ENCODE data around the gene MRGPRE.

The MRGPRE gene

GRCh38 chr11:3189196-3189843 is 42.9 kb downstream of the MRGPRE start:
- H2AFZ ChIP-seq (ENCODE audit: low read length): no peak overlapping the region
- H3K9ac ChIP-seq (ENCODE audit: low read length): no peak overlapping the region
- no peaks in the 10 kb centered on the region for H3F3A ChIP-seq (ENCODE audit: insufficient read depth, low read length)
- no peak overlapping the region for H3K27ac ChIP-seq (ENCODE audit: low read length)
- peaks cover 69% of the 10 kb centered on the region for H3K27me3 ChIP-seq (replicated peaks; ENCODE audit: insufficient read depth, low read length)
- no peaks in the 10 kb centered on the region for H4K20me1 ChIP-seq (ENCODE audit: insufficient read depth, low read length)
- H3K9me2 ChIP-seq (replicated peaks; ENCODE audit: insufficient read depth, low read length): no peaks in the 10 kb centered on the region
- TF ChIP-seq EZH2 (optimal IDR thresholded peaks at IDR 0.05; ENCODE audit: low read depth, low read length): no peak
- TF ChIP-seq, protein P1, sequence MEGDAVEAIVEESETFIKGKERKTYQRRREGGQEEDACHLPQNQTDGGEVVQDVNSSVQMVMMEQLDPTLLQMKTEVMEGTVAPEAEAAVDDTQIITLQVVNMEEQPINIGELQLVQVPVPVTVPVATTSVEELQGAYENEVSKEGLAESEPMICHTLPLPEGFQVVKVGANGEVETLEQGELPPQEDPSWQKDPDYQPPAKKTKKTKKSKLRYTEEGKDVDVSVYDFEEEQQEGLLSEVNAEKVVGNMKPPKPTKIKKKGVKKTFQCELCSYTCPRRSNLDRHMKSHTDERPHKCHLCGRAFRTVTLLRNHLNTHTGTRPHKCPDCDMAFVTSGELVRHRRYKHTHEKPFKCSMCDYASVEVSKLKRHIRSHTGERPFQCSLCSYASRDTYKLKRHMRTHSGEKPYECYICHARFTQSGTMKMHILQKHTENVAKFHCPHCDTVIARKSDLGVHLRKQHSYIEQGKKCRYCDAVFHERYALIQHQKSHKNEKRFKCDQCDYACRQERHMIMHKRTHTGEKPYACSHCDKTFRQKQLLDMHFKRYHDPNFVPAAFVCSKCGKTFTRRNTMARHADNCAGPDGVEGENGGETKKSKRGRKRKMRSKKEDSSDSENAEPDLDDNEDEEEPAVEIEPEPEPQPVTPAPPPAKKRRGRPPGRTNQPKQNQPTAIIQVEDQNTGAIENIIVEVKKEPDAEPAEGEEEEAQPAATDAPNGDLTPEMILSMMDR (IDR thresholded peaks at IDR 0.05; ENCODE audit: low read length): no peak
- TF ChIP-seq EZH2phosphoT487 (IDR thresholded peaks at IDR 0.05; ENCODE audit: low read length): no peak
- H3K4me3 ChIP-seq (ENCODE audit: low read length): no peak overlapping the region
- DNase-seq: no peak
- no peaks in the 10 kb centered on the region for H3K36me3 ChIP-seq (replicated peaks; ENCODE audit: insufficient read depth, low read length)
- H3K9me3 ChIP-seq (replicated peaks; ENCODE audit: insufficient read depth, low read length): no peaks in the 10 kb centered on the region
- no peaks in the 10 kb centered on the region for H3K4me1 ChIP-seq (ENCODE audit: low read length)
- H3K79me2 ChIP-seq (ENCODE audit: low read length): no peaks in the 10 kb centered on the region
- no peak overlapping the region for H3K4me2 ChIP-seq (ENCODE audit: low read depth, low read length)

- no peak for TF ChIP-seq EZH2 (optimal IDR thresholded peaks at IDR 0.05; ENCODE audit: low read depth, low read length)
- TF ChIP-seq, protein P1 (IDR thresholded peaks at IDR 0.05; ENCODE audit: low read length): no peak
- no peak for TF ChIP-seq EZH2phosphoT487 (IDR thresholded peaks at IDR 0.05; ENCODE audit: low read length)
- Histone ChIP-seq H3K9me3 (replicated peaks; ENCODE audit: insufficient read depth, low read length) (no peaks in the 10 kb centered on the region), H3F3A (ENCODE audit: insufficient read depth, low read length) (no peaks in the 10 kb centered on the region), H3K4me1 (ENCODE audit: low read length) (no peaks in the 10 kb centered on the region), H3K79me2 (ENCODE audit: low read length) (no peaks in the 10 kb centered on the region), H3K36me3 (replicated peaks; ENCODE audit: insufficient read depth, low read length) (no peaks in the 10 kb centered on the region), H3K9me2 (replicated peaks; ENCODE audit: insufficient read depth, low read length) (no peaks in the 10 kb centered on the region), H3K27me3 (replicated peaks; ENCODE audit: insufficient read depth, low read length) (peaks cover 63% of the 10 kb centered on the region), H3K4me2 (ENCODE audit: low read depth, low read length) (no peak overlapping the region), H4K20me1 (ENCODE audit: insufficient read depth, low read length) (no peaks in the 10 kb centered on the region), H3K9ac (ENCODE audit: low read length) (no peak overlapping the region), H3K27ac (ENCODE audit: low read length) (no peak overlapping the region), H2AFZ (ENCODE audit: low read length) (no peak overlapping the region), H3K4me3 (ENCODE audit: low read length) (no peak overlapping the region)
- no peak for DNase-seq
Observed at GRCh38 chr11:3188496-3189195, 43.6 kb downstream of the MRGPRE start.

DNA sequence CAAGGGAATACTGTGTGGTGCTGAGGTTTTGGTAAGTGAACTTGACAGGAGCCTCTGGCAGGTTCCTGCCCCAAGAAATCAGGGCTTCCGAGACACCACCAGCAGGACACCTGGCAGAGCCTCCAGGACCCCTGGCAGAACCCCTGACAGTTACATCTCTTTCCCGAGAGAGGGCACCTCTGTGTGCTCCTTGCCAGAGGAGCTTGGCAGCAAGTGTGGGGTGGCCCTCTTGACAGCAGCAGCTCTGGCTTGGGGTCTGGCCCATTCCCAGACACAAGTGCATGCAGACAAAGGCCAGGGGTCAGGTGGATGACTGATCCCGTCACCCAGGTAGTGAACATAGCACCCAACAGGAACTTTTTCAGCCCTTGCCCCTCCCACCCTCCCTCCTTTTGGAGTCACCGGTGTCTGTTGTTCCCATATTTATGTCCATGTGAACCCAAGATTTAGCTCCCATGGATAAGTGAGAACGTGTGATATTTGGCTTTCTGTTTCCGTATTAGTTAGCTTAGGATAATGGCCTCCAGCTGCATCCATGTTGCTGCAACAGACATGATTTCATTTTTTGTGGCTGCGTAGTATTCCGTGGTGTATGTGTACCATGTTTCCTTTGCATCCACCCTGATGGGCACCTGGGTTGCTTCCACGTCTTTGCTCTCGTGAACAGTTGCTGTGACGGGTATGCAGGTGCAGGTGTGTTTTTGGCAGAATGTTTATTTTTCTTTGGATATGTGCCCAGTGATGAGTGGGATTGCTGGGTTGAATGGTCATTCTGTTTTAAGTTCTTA is 45.9 kb downstream of the MRGPRE start:
- no peak overlapping the region for H3K27ac ChIP-seq (ENCODE audit: low read length)
- H3F3A ChIP-seq (ENCODE audit: insufficient read depth, low read length): no peaks in the 10 kb centered on the region
- no peaks in the 10 kb centered on the region for H3K4me1 ChIP-seq (ENCODE audit: low read length)
- H3K79me2 ChIP-seq (ENCODE audit: low read length): no peaks in the 10 kb centered on the region
- H3K9me2 ChIP-seq (replicated peaks; ENCODE audit: insufficient read depth, low read length): no peaks in the 10 kb centered on the region
- no peak overlapping the region for H2AFZ ChIP-seq (ENCODE audit: low read length)
- DNase-seq: no peak
- TF ChIP-seq EZH2 (optimal IDR thresholded peaks at IDR 0.05; ENCODE audit: low read depth, low read length) (no peak), EZH2phosphoT487 (IDR thresholded peaks at IDR 0.05; ENCODE audit: low read length) (no peak)
- TF ChIP-seq, protein P1 (IDR thresholded peaks at IDR 0.05; ENCODE audit: low read length): no peak
- no peak overlapping the region for H3K4me3 ChIP-seq (ENCODE audit: low read length)
- peaks cover 41% of the 10 kb centered on the region for H3K27me3 ChIP-seq (replicated peaks; ENCODE audit: insufficient read depth, low read length)
- no peaks in the 10 kb centered on the region for H4K20me1 ChIP-seq (ENCODE audit: insufficient read depth, low read length)
- H3K4me2 ChIP-seq (ENCODE audit: low read depth, low read length): no peak overlapping the region
- no peaks in the 10 kb centered on the region for H3K9me3 ChIP-seq (replicated peaks; ENCODE audit: insufficient read depth, low read length)
- H3K9ac ChIP-seq (ENCODE audit: low read length): no peak overlapping the region
- H3K36me3 ChIP-seq (replicated peaks; ENCODE audit: insufficient read depth, low read length): no peaks in the 10 kb centered on the region
